ENCODE results near the gene TARS3.

- TF ChIP-seq CTCF (IDR thresholded peaks at IDR 0.05), result no peak
- no peak for TF ChIP-seq POLR2A (IDR thresholded peaks at IDR 0.05)
Observed at GRCh38 chr15:101702077-101702476, 22.2 kb downstream of the TARS3 start.

Measured in thyroid gland (tissue), 4 donors.